Gastrocnemius medialis (tissue), 4 donors: ENCODE results near the gene CC2D2A.

Source experiments
- CTCF ChIP-seq, 5 experiments: fragments of 450-650 bp in 3 of 5; fragments of 200-600 bp in 2 of 5; sonication (generic) in 2 of 5; IDR thresholded peaks in 4 of 5; conservative IDR thresholded peaks in 1 of 5; 1 replicate in 4 of 5; 2 replicates in 1 of 5; pipeline ENCODE4 v1.5.1; 2016 to 2019; ENCODE audit warnings: antibody characterized with exemption in 5 of 5, mild to moderate bottlenecking in 3 of 5, moderate library complexity in 3 of 5
- POLR2A ChIP-seq, 2 donors: fragments of 450-650 bp; IDR thresholded peaks; one replicate each; pipeline ENCODE4 v1.6.1; 2017; ENCODE audit warnings: antibody characterized with exemption in 2 of 2, mild to moderate bottlenecking in 2 of 2, moderate library complexity in 2 of 2

GRCh38 chr4:15558561-15558960 lies 88.9 kb downstream of the CC2D2A start:
- TF ChIP-seq CTCF (IDR thresholded peaks at IDR 0.05 in 4 of 5, conservative IDR thresholded peaks at IDR 0.05 in 1 of 5): no peak
- no peak for TF ChIP-seq POLR2A (IDR thresholded peaks at IDR 0.05)
